Inferior parietal cortex (tissue), 1 donor: ENCODE data around the gene TRERF1.
"Not testable (repeated sequence)": the region's sequence is repeated elsewhere in the genome, so short reads cannot be mapped to it uniquely, and the experiment has no call there.

ENCODE experiments used
- DNase-seq: peaks from one replicate; pipeline ENCODE4 v3.0.0-alpha.2; 2016; ENCODE audit errors: extremely low spot score

TRERF1 gene

DNA sequence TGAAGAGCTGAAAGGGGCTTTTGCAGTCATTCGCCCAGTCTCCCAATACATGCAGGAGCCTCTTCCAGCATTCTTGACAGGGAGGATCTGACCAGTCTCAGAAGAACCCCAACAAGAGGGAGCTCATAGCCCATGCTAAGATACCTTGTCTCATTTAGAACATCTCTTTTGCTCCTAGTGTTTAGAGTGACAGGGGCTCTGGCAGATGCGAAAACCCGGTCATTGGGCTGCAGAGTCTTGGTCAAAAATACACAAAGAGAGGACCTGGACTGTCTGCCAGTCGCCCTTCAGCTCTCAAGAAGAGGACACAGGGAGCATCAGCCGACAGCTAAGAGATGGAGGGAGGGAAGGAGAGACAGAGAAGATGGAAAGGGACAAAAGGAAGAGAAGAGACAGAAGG, 257.7 kb downstream of the TRERF1 start:
- DNase-seq: no peak

GRCh38 chr6:42193491-42193894, 258.2 kb downstream of the TRERF1 start:
- DNase-seq: no peak

- DNase-seq: not testable (repeated sequence)
These were observed 259.3 kb downstream of the TRERF1 start for GRCh38 chr6:42192385-42192784.

DNA sequence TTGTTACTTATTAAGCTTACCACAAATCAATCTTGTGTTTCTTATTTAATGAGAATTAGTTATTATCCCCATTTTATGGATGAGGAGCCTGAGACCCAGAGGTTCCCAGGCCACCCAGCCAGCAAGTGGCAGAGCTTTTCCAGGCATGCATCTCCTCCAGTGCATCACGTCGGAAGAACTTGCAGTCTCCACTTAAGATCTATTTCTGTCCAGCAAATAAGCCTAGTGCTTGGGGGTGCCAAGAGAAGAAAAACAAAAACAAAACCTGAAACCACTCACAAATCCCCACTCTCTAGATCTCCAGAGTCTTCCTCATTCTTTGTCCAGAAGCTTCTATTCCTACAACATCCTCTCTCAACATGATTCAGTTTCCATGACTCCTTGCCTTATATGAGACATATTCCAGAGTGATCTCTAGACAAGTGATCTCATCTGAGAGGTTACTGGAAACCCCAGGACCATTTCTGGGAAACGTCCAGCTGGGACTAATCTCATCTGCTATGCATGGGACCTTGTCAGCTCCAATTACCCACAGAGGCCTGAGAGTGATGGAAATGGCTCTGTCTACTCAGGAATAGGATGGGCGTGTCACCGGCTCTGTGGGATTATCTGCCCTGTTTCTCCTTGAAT, 261.1 kb downstream of the TRERF1 start:
- DNase-seq: no peak

DNA sequence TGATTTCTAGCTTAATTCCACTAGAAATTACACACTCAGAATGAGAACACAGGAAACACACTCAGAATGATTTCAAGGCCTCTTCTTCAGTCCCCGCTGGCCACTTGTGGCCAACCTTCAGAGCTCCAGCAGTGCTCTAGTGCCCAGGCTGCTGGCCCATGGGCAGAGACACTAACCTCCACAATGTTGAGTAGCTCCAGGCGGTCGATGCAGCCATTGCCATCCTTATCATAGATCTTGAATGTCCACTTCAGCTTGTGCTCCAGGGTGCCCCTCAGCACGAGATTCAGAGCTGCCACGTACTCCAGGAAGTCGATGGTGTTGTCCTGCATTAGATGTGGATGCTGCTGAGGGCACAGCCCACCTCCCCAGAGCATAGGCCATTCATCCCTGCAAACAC, 263.3 kb downstream of the TRERF1 start:
- DNase-seq: no peak

- DNase-seq: no peak
These were observed 266.1 kb downstream of the TRERF1 start for GRCh38 chr6:42185597-42185996.

DNA sequence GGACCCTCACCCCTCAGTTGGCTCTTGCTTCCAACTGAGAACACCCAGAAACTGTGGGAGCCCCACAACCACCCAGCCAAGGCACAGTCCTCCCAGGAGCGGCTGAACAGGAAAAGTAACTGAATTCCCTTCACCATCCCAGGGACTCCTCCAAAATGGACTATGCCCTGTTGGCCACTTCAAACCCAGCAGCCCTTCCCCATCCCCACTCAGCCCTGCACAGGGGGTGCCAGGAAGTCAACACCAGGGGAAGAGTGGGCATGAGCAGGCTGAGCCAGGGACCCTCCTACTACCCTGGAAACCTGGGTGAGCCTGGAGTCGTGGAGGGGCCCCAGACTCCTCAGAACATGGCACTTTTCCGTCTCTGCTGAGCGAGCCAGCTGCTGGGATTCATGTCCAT, 267.3 kb downstream of the TRERF1 start:
- DNase-seq: no peak

GRCh38 chr6:42182101-42182500, 269.6 kb downstream of the TRERF1 start:
- DNase-seq: no peak

- DNase-seq: no peak
These were observed 271.8 kb downstream of the TRERF1 start for GRCh38 chr6:42179945-42180313.

DNA sequence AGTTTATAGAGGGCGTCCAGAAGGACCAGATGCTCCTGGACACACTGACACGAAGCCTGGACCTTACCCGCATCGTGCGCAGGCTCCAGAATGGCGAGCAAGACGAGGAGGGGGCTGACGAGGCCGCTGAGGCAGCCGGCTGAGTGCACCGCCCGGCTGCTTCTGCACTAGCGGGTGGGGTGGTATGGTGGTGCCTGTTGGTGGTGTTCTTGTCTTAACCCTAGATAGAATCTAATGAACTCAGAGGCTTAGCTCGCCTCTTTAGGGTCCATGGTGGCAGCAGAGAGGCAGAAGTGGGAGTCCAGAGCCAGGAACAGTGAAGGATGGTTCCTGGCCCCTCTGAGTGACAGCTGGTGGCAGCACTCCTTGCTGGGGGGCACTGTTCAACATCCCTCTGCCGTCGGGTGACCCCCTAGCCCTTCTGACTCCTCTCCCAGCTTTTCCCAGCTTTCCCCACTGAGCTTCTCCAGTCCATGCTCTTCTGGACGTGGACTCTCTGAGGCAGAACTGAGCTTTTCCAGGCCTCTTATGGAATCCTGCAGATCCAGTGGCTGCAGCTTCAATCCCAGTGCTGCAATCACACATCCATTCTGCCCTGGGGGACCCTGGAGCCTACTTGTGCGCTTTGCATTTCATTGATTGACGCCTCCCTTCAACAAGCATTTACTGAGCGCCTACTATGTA, 272.3 kb downstream of the TRERF1 start:
- DNase-seq: no peak

GRCh38 chr6:42177514-42178364, 274.0 kb downstream of the TRERF1 start:
- no peak for DNase-seq

- no peak for DNase-seq
These were observed 274.7 kb downstream of the TRERF1 start for GRCh38 chr6:42176981-42177380.

DNA sequence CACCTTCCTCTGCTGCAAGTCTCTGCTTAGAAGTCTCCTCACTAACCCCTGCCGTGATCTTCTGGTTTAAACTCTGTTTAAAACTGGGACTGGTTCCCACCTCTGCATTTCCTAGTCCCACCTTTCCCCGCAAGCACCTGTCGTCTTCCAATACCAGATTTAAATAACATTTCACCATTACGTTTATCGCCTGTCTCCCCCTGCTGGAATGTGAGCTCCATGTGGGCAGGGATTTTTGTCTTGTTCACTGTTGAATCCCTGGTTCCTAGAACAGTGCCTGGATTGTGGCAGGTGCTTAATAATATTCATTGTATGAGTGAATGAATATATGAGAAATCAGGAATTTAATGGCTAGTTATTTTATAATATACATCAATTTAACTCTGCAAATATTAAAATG, 275.9 kb downstream of the TRERF1 start:
- no peak for DNase-seq
